Measurements from ENCODE around the gene EIF6. TPM values are rescaled to one million over a fixed set of nuclear protein-coding genes. Genes with fewer than 3 reads are reported as not detected.
A peak's percentile ranks its signal among the peaks of the same experiment; 100 is the strongest.

Gene EIF6
- total RNA-seq, 1 experiment from 2014 or later = 420 TPM

- Histone ChIP-seq H3K4me1 (peaks cover 44% of the 10 kb centered on the region), H3K9me3 (no peaks in the 10 kb centered on the region), H3K36me3 (ENCODE audit: control insufficient read depth, insufficient read depth, low read length) (peaks cover 3% of the 10 kb centered on the region; the same call in 1 of the 2 replicates), H3K4me3 (ENCODE audit: low read depth, low read length) (no peak overlapping the region), H3K27me3 (replicated peaks; ENCODE audit: control insufficient read depth, insufficient read depth, low read length) (no peaks in the 10 kb centered on the region)
- peaks cover 41% of the 10 kb centered on the region for H3K4me1 Mint-ChIP-seq (ENCODE audit: low read depth, unreplicated experiment)
- BruUV-seq (replicated peaks) = no TSS peak
- H3K4me3 Mint-ChIP-seq (ENCODE audit: unreplicated experiment) = peak overlapping the region; percentile 28
- no peaks in the 10 kb centered on the region for H3K27me3 Mint-ChIP-seq (ENCODE audit: insufficient read depth, unreplicated experiment)
- peak; percentile 97 for DNase-seq
- ChIA-PET POLR2A (interaction anchor here (0.6 kb wide), 3 partner anchors 13 to 428 kb away, joined by 3 to 5 read pairs (median 4); partner anchors contain the start of gene ACSS2), CTCF (interaction anchor here (0.6 to 8.3 kb wide), 22 partner anchors 10 to 441 kb away, joined by 3 to 167 read pairs (median 5); partner anchors contain the start of genes CEP250, EIF6, GDF5 and UQCC1)
- peaks cover 27% of the 10 kb centered on the region for H3K36me3 Mint-ChIP-seq (ENCODE audit: insufficient read depth, unreplicated experiment)
- TF ChIP-seq CTCF (IDR thresholded peaks at IDR 0.05; ENCODE audit: insufficient read depth in 1 of 2, low read depth in 1 of 2, low read length in 1 of 2, severe bottlenecking in 1 of 2, unreplicated experiment in 1 of 2) = peak; percentile 99 to 100
- H3K9me3 Mint-ChIP-seq (ENCODE audit: unreplicated experiment) = no peaks in the 10 kb centered on the region
- intact Hi-C loops (cut with micrococcal nuclease; ENCODE audit: unreplicated experiment) = loop anchor here (1.0 kb wide), 4 partner anchors 20 to 143 kb away; partner anchors contain the start of gene EIF6
- H3K27ac Mint-ChIP-seq (ENCODE audit: unreplicated experiment) = peak overlapping the region; percentile 54
Observed at GRCh38 chr20:35303735-35304491, 19.3 kb upstream of the EIF6 start.

GRCh38 chr20:35303382-35303734 lies 18.8 kb upstream of the EIF6 start:
- POLR2A ChIA-PET = no interaction called here
- BruUV-seq (replicated peaks) = no TSS peak
- no peaks in the 10 kb centered on the region for H3K27me3 Mint-ChIP-seq (ENCODE audit: insufficient read depth, unreplicated experiment)
- intact Hi-C loops (cut with micrococcal nuclease; ENCODE audit: unreplicated experiment) = no loop called here
- CTCF ChIA-PET = interaction anchor here (0.6 to 8.3 kb wide), 17 partner anchors 9 to 441 kb away, joined by 3 to 167 read pairs (median 12); partner anchors contain the start of genes CEP250, EIF6, GDF5 and UQCC1
- no peak overlapping the region for H3K4me3 ChIP-seq (ENCODE audit: low read depth, low read length)
- no peak for TF ChIP-seq CTCF (IDR thresholded peaks at IDR 0.05; ENCODE audit: insufficient read depth in 1 of 2, low read depth in 1 of 2, low read length in 1 of 2, severe bottlenecking in 1 of 2, unreplicated experiment in 1 of 2)
- no peak for DNase-seq
- peaks cover 3% of the 10 kb centered on the region; the same call in 1 of the 2 replicates for H3K36me3 ChIP-seq (ENCODE audit: control insufficient read depth, insufficient read depth, low read length)
- peaks cover 44% of the 10 kb centered on the region for H3K4me1 ChIP-seq
- H3K4me3 Mint-ChIP-seq (ENCODE audit: unreplicated experiment) = no peak overlapping the region
- peaks cover 27% of the 10 kb centered on the region for H3K36me3 Mint-ChIP-seq (ENCODE audit: insufficient read depth, unreplicated experiment)
- no peaks in the 10 kb centered on the region for H3K9me3 Mint-ChIP-seq (ENCODE audit: unreplicated experiment)
- H3K27ac Mint-ChIP-seq (ENCODE audit: unreplicated experiment) = no peak overlapping the region
- no peaks in the 10 kb centered on the region for H3K9me3 ChIP-seq
- H3K27me3 ChIP-seq (replicated peaks; ENCODE audit: control insufficient read depth, insufficient read depth, low read length) = no peaks in the 10 kb centered on the region
- H3K4me1 Mint-ChIP-seq (ENCODE audit: low read depth, unreplicated experiment) = peaks cover 41% of the 10 kb centered on the region

- ChIA-PET POLR2A (interaction anchor here (0.7 kb wide), 1 partner anchor 24 kb away, joined by 3 read pairs; no protein-coding TSS in a partner anchor), CTCF (interaction anchor here (0.8 to 8.3 kb wide), 12 partner anchors 15 to 158 kb away, joined by 3 to 167 read pairs (median 16); partner anchors contain the start of genes CEP250 and EIF6)
- H3K27ac Mint-ChIP-seq (ENCODE audit: unreplicated experiment) = no peak overlapping the region
- H3K9me3 ChIP-seq = no peaks in the 10 kb centered on the region
- H3K36me3 Mint-ChIP-seq (ENCODE audit: insufficient read depth, unreplicated experiment) = peaks cover 27% of the 10 kb centered on the region
- no peak for TF ChIP-seq CTCF (IDR thresholded peaks at IDR 0.05; ENCODE audit: insufficient read depth in 1 of 2, low read depth in 1 of 2, low read length in 1 of 2, severe bottlenecking in 1 of 2, unreplicated experiment in 1 of 2)
- intact Hi-C loops (cut with micrococcal nuclease; ENCODE audit: unreplicated experiment) = no loop called here
- no peaks in the 10 kb centered on the region for H3K27me3 Mint-ChIP-seq (ENCODE audit: insufficient read depth, unreplicated experiment)
- H3K27me3 ChIP-seq (replicated peaks; ENCODE audit: control insufficient read depth, insufficient read depth, low read length) = no peaks in the 10 kb centered on the region
- no peak overlapping the region for H3K4me3 ChIP-seq (ENCODE audit: low read depth, low read length)
- TSS peak; percentile 8 for BruUV-seq (replicated peaks)
- H3K9me3 Mint-ChIP-seq (ENCODE audit: unreplicated experiment) = no peaks in the 10 kb centered on the region
- H3K4me1 ChIP-seq = peaks cover 43% of the 10 kb centered on the region
- DNase-seq = no peak
- peaks cover 3% of the 10 kb centered on the region; the same call in 1 of the 2 replicates for H3K36me3 ChIP-seq (ENCODE audit: control insufficient read depth, insufficient read depth, low read length)
- H3K4me1 Mint-ChIP-seq (ENCODE audit: low read depth, unreplicated experiment) = peaks cover 41% of the 10 kb centered on the region
- H3K4me3 Mint-ChIP-seq (ENCODE audit: unreplicated experiment) = no peak overlapping the region
Observed at GRCh38 chr20:35302421-35303335, 18.1 kb upstream of the EIF6 start.

Measured in Caco-2 (cell line).